Mesenchymal stem cell (in vitro differentiated cells and primary cell): ENCODE data around the gene RAB6D.
"Not testable (repeated sequence)": the region's sequence is repeated elsewhere in the genome, so short reads cannot be mapped to it uniquely, and the experiment has no call there.

Experiments
- DNase-seq: peaks from one replicate; pipeline ENCODE4 v3.0.0-alpha.2; 2013
- H2AFZ ChIP-seq: one replicate; pipeline ENCODE4 v1.6.1; 2013; ENCODE audit warnings: low read depth, mild to moderate bottlenecking, control low read depth, inconsistent platforms, low read length, moderate library complexity
- H2AK5ac ChIP-seq: 2 replicates; pipeline ENCODE4 v1.6.1; 2013; ENCODE audit warnings: low read length, moderate library complexity, mild to moderate bottlenecking, inconsistent platforms; ENCODE audit not compliant: severe bottlenecking
- H2BK120ac ChIP-seq: one replicate; pipeline ENCODE4 v1.6.1; 2013; ENCODE audit warnings: low read depth, mild to moderate bottlenecking, inconsistent platforms, low read length, moderate library complexity
- H2BK12ac ChIP-seq, 2 experiments: one replicate each; pipeline ENCODE4 v1.6.1; 2013; ENCODE audit warnings: inconsistent platforms in 2 of 2, low read length in 2 of 2, mild to moderate bottlenecking in 2 of 2, moderate library complexity in 2 of 2, control low read depth in 1 of 2
- H2BK15ac ChIP-seq: one replicate; pipeline ENCODE4 v1.6.1; 2013; ENCODE audit warnings: mild to moderate bottlenecking, low read depth, inconsistent platforms; ENCODE audit not compliant: poor library complexity, severe bottlenecking
- H2BK5ac ChIP-seq: 2 replicates; pipeline ENCODE4 v1.6.1; 2013; ENCODE audit warnings: low read depth, mild to moderate bottlenecking, low read length, control low read depth, inconsistent platforms; ENCODE audit not compliant: poor library complexity, severe bottlenecking
- H3K14ac ChIP-seq, 2 experiments: one replicate each; pipeline ENCODE4 v1.6.1; 2013; ENCODE audit warnings: inconsistent platforms in 2 of 2, low read length in 2 of 2, control low read depth in 1 of 2, mild to moderate bottlenecking in 1 of 2, moderate library complexity in 1 of 2
- H3K18ac ChIP-seq, 2 experiments: one replicate each; pipeline ENCODE4 v1.6.1; 2013; ENCODE audit warnings: inconsistent platforms in 2 of 2, low read length in 2 of 2, control low read depth in 1 of 2, low read depth in 1 of 2, mild to moderate bottlenecking in 1 of 2
- H3K23ac ChIP-seq, 2 experiments: one replicate each; pipeline ENCODE4 v1.6.1; 2013; ENCODE audit warnings: inconsistent platforms in 2 of 2, low read length in 2 of 2, mild to moderate bottlenecking in 2 of 2, moderate library complexity in 2 of 2, control low read depth in 1 of 2
- H3K27ac ChIP-seq: 2 replicates; pipeline ENCODE4 v1.5.1; 2013; ENCODE audit warnings: mild to moderate bottlenecking, moderate library complexity, low read length, control low read depth, inconsistent platforms; ENCODE audit not compliant: poor library complexity, severe bottlenecking
- H3K27me3 ChIP-seq, 2 experiments: 2 replicates each; pipeline versions ENCODE4 v1.6.1 to v1.7.0; 2013; ENCODE audit warnings: low read length in 2 of 2, mild to moderate bottlenecking in 2 of 2, moderate library complexity in 2 of 2, control low read depth in 1 of 2, inconsistent platforms in 1 of 2; ENCODE audit not compliant: control insufficient read depth in 1 of 2, insufficient read depth in 1 of 2
- H3K36me3 ChIP-seq, 2 experiments: 2 replicates each; pipeline versions ENCODE4 v1.6.1 to v1.7.0; 2013; ENCODE audit warnings: low read length in 2 of 2, control low read depth in 1 of 2, inconsistent platforms in 1 of 2, low read depth in 1 of 2, mild to moderate bottlenecking in 1 of 2; ENCODE audit not compliant: insufficient read depth in 2 of 2, control insufficient read depth in 1 of 2
- H3K4ac ChIP-seq, 2 experiments: one replicate each; pipeline ENCODE4 v1.6.1; 2013; ENCODE audit warnings: inconsistent platforms in 2 of 2, low read length in 2 of 2, mild to moderate bottlenecking in 2 of 2, moderate library complexity in 2 of 2, control low read depth in 1 of 2, low read depth in 1 of 2
- H3K4me1 ChIP-seq: 2 replicates; pipeline ENCODE4 v1.6.1; 2013; ENCODE audit warnings: low read depth, low read length, control low read depth; ENCODE audit not compliant: control insufficient read depth, insufficient read depth
- H3K4me2 ChIP-seq: 2 replicates; pipeline ENCODE4 v1.6.1; 2013; ENCODE audit warnings: low read length, mild to moderate bottlenecking, inconsistent platforms; ENCODE audit not compliant: poor library complexity, severe bottlenecking
- H3K4me3 ChIP-seq, 2 experiments: 2 replicates each; pipeline versions ENCODE4 v1.5.1 to v1.7.0; 2013; ENCODE audit warnings: low read length in 2 of 2, mild to moderate bottlenecking in 2 of 2, control low read depth in 1 of 2, low read depth in 1 of 2; ENCODE audit not compliant: insufficient read depth in 1 of 2
- H3K79me1 ChIP-seq: replicated peaks from 2 replicates; pipeline ENCODE4 v1.6.1; 2013; ENCODE audit warnings: mild to moderate bottlenecking, control low read depth, low read length, inconsistent platforms; ENCODE audit not compliant: poor library complexity, severe bottlenecking
- H3K9ac ChIP-seq: 2 replicates; pipeline ENCODE4 v1.7.0; 2013; ENCODE audit warnings: mild to moderate bottlenecking, low read length, moderate library complexity
- H3K9me3 ChIP-seq: 2 replicates; pipeline ENCODE4 v1.7.0; 2013; ENCODE audit warnings: mild to moderate bottlenecking, low read length; ENCODE audit not compliant: control insufficient read depth
- H4K8ac ChIP-seq: one replicate; pipeline ENCODE4 v1.6.1; 2013; ENCODE audit warnings: inconsistent platforms, mild to moderate bottlenecking, low read length, moderate library complexity
- H4K91ac ChIP-seq: one replicate; pipeline ENCODE4 v1.6.1; 2013; ENCODE audit warnings: mild to moderate bottlenecking, low read length, inconsistent platforms
- WGBS: methylation state at CpG from one replicate; pipeline ENCODE4 v1.1.7; 2013; ENCODE audit warnings: mixed read lengths; 5-methylcytosine and 5-hydroxymethylcytosine counted together

Gene RAB6D

DNA sequence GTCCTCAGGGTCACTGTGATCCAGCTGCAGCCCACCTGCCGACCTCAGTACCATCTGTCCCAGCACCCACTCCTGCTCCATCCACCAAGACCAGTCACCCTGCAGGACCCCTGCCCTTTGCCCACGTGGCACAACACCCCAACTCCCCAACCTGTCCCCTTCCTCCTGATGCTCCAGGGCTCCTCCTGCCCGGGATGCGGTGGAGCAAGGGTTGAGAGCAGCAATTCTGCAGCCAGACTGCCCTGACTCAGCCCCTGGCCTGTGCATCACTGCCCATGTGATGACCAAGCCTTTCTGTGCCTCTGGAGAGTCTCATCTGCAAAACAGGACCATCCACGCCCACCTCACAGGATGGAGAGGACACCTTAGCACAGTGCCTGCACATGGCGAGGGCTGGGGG, 24.9 kb upstream of the RAB6D start:
- not testable (repeated sequence) for H2AFZ ChIP-seq, H3K27me3 ChIP-seq, H3K79me1 ChIP-seq, H2BK15ac ChIP-seq, H3K14ac ChIP-seq, H3K9me3 ChIP-seq, H3K4me3 ChIP-seq, H3K27ac ChIP-seq, H4K91ac ChIP-seq, H2BK120ac ChIP-seq, H3K4me1 ChIP-seq, H3K23ac ChIP-seq, H4K8ac ChIP-seq, DNase-seq, H3K18ac ChIP-seq, H2BK12ac ChIP-seq, H2BK5ac ChIP-seq, H3K9ac ChIP-seq, H3K4me2 ChIP-seq, H2AK5ac ChIP-seq, H3K36me3 ChIP-seq, H3K4ac ChIP-seq
- 60% methylated on average over 6 of the region's 6 CpGs for WGBS

DNA sequence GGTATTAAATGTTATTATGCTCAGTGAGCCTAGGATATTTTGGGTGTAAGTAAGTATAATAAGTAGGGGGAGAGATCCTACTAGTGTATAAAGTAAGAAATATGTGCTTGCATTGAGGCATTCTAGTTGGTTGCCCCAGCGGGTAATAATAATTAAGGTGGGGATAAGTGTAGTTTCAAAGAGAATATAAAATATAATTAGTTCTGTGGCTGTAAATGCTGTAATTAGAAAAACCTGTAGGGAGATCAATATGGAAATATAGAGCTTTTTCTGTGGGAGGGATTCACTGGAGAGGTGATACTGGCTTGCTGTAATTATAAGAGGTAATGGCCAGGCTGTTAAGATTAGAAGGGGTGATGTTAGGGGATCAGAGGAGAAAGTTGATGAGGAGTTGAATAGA, 9.1 kb upstream of the RAB6D start:
- not testable (repeated sequence) for H4K91ac ChIP-seq

DNA sequence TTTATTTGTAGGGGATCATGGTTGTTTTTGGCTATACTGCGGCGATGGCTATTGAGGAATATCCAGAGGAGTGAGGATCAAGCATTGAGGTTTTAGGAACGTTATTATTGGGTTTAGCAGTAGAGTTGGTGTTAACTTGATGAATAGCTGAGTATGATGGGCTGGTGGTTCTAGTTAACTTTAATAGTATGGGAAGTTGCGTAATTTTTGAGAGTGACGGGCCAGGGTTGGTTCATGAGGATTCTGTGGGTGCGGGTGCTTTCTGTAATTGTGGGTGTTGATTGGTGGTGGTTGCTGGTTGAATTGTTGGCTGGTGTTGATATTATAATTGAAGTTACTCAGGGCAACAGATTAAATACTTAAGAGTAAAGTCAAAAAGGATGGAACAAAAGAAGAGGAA, 6.0 kb upstream of the RAB6D start:
- Histone ChIP-seq H2BK12ac (no peak overlapping the region), H3K18ac (no peak overlapping the region), H3K4me2 (no peak overlapping the region), H2BK5ac (no peak overlapping the region), H3K4me3 (no peak overlapping the region), H4K91ac (no peak overlapping the region), H3K79me1 (no peaks in the 10 kb centered on the region), H3K9ac (no peak overlapping the region), H3K23ac (no peak overlapping the region), H2BK120ac (no peak overlapping the region), H3K14ac (no peak overlapping the region), H3K27ac (no peak overlapping the region), H2AK5ac (no peak overlapping the region), H3K4ac (no peak overlapping the region), H4K8ac (no peak overlapping the region), H3K27me3 (peaks cover under 1 to 5% of the 10 kb centered on the region in 2 experiments), H2BK15ac (no peak overlapping the region), H3K36me3 (no peaks in the 10 kb centered on the region), H2AFZ (no peak overlapping the region), H3K9me3 (no peaks in the 10 kb centered on the region), H3K4me1 (no peaks in the 10 kb centered on the region)
- WGBS: 89% methylated on average over 6 of the region's 6 CpGs
- DNase-seq: no peak

More for the DNA sequence above, 9.1 kb upstream of the RAB6D start:
- not testable (repeated sequence) for H2BK120ac ChIP-seq, H3K4me1 ChIP-seq, H3K18ac ChIP-seq, DNase-seq, H3K27me3 ChIP-seq, H2AFZ ChIP-seq, H2BK12ac ChIP-seq, H4K8ac ChIP-seq, H3K4me2 ChIP-seq, H3K14ac ChIP-seq, H3K9ac ChIP-seq, H3K4me3 ChIP-seq, H3K36me3 ChIP-seq, H3K4ac ChIP-seq, H3K23ac ChIP-seq, H2BK5ac ChIP-seq, H3K27ac ChIP-seq, H3K79me1 ChIP-seq, H2AK5ac ChIP-seq, H2BK15ac ChIP-seq, H3K9me3 ChIP-seq
- WGBS: 94% methylated on average over 1 of the region's 1 CpG

DNA sequence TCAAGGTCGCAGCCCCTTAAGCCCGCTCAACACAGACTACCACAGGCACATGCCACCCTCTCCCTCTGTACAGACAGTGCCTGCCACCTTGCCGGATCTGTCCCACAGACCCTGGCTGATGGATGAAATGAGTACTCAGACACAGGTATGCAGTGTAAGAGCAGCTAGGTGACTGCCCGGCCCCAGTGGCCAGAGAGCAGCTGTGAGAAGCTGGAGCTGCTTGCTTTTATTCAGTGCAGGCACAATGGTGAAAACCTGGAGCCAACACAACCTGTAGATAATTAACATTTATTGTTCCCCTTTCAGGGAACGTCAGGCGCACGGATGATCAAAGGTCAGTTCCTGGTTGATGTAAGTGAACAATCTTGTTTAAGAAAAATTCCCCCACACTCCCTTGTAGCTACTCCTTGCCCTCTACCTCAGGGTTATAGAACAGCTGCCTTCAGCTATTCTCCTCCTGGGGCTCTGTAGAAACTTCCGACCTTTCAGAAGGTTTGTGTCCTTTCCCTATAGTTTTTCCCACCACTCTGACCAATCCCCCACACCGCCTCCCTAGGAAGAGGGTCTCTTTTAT, 4.6 kb upstream of the RAB6D start:
- H4K8ac ChIP-seq, H2BK5ac ChIP-seq, H3K4me1 ChIP-seq, H3K9me3 ChIP-seq, H3K4me3 ChIP-seq, H2BK12ac ChIP-seq, H3K36me3 ChIP-seq, H2BK15ac ChIP-seq, H3K14ac ChIP-seq, H3K23ac ChIP-seq, DNase-seq, H3K79me1 ChIP-seq, H2AK5ac ChIP-seq, H3K27ac ChIP-seq, H3K4me2 ChIP-seq, H3K9ac ChIP-seq, H2AFZ ChIP-seq, H3K4ac ChIP-seq, H3K18ac ChIP-seq, H4K91ac ChIP-seq, H2BK120ac ChIP-seq: not testable (repeated sequence)
- H3K27me3 ChIP-seq: peaks cover 9 to 10% of the 10 kb centered on the region in 2 experiments
- WGBS: 80% methylated on average over 2 of the region's 9 CpGs
